Astrocyte of the spinal cord (primary cell): ENCODE data around the gene CBLC.
"Not testable (repeated sequence)": the region's sequence is repeated elsewhere in the genome, so short reads cannot be mapped to it uniquely, and the experiment has no call there.

Source experiments
- DNase-seq: peaks from one replicate; pipeline ENCODE4 v3.0.0; 2011; ENCODE audit warnings: low read depth, low spot score
- H3K4me3 ChIP-seq: 2 replicates; pipeline ENCODE4 v1.5.1; 2011; ENCODE audit warnings: low read depth, mild to moderate bottlenecking, low read length, moderate library complexity
- CTCF ChIP-seq: IDR thresholded peaks from 2 replicates; pipeline ENCODE4 v1.5.1; 2012; ENCODE audit warnings: low read depth, mild to moderate bottlenecking, low read length, inconsistent platforms
- in situ Hi-C: cut with HindIII; loops from 2 replicates; pipeline ENCODE4 v1.10.0; 2017; ENCODE audit warnings: low sequenced_read_pairs

Gene CBLC

GRCh38 chr19:44775676-44776240 lies 1.9 kb upstream of the CBLC start:
- TF ChIP-seq CTCF, result no peak

GRCh38 chr19:44776402-44777096 lies 1.1 kb upstream of the CBLC start:
- no peak for TF ChIP-seq CTCF
- in situ Hi-C loops, result no loop called here
- DNase-seq, result no peak
- H3K4me3 ChIP-seq, result no peak overlapping the region

More at GRCh38 chr19:44775676-44776240, 1.9 kb upstream of the CBLC start:
- no peak for DNase-seq
- no peak overlapping the region for H3K4me3 ChIP-seq
- in situ Hi-C loops, result no loop called here

- DNase-seq, result no peak
- no peak overlapping the region for H3K4me3 ChIP-seq
- no peak for TF ChIP-seq CTCF
- in situ Hi-C loops, result no loop called here
Measured at GRCh38 chr19:44779150-44779549, 1.5 kb downstream of the CBLC start.

GRCh38 chr19:44781694-44782093 lies 4.0 kb downstream of the CBLC start:
- H3K4me3 ChIP-seq, DNase-seq, in situ Hi-C loops: not testable (repeated sequence)

- in situ Hi-C loops, result no loop called here
- H3K4me3 ChIP-seq, result no peak overlapping the region
- TF ChIP-seq CTCF, result no peak
- no peak for DNase-seq
Measured at GRCh38 chr19:44782729-44783128, 5.0 kb downstream of the CBLC start.

GRCh38 chr19:44783545-44783944 lies 5.9 kb downstream of the CBLC start:
- TF ChIP-seq CTCF, result no peak
- in situ Hi-C loops, result no loop called here
- no peak for DNase-seq
- H3K4me3 ChIP-seq, result no peak overlapping the region

GRCh38 chr19:44785271-44785670 lies 7.6 kb downstream of the CBLC start:
- no peak overlapping the region for H3K4me3 ChIP-seq
- DNase-seq, result no peak
- no peak for TF ChIP-seq CTCF
- in situ Hi-C loops, result no loop called here
